H1 (cell line): ENCODE results near the gene HMHB1. TPM values are rescaled to one million over a fixed set of nuclear protein-coding genes. Genes with fewer than 3 reads are reported as not detected.

ENCODE experiments used
- CTCF ChIA-PET: fragments of 300-600 bp; sonication (Branson Sonifier 250); formaldehyde crosslinking; loops from one replicate; lab custom pipeline; 2021; ENCODE audit not compliant: partially characterized antibody; lab: Charles Lee
- POLR2A ChIA-PET: fragments of 300-600 bp; sonication (Branson Sonifier 250); formaldehyde crosslinking; loops from one replicate; lab custom pipeline; 2021; ENCODE audit warnings: inconsistent platforms; ENCODE audit not compliant: partially characterized antibody; lab: Charles Lee
- DNase-seq, 2 experiments: peaks; one replicate each; pipeline versions ENCODE4 v3.0.0 to v3.0.0-alpha.2; 2010 to 2022; ENCODE audit warnings: low spot score in 2 of 2, low read depth in 1 of 2, mixed read lengths in 1 of 2
- FAIRE-seq: peaks from 2 replicates; lab custom pipeline; 2011; peaks lifted over from hg19 to GRCh38; lab: Jason Lieb, UNC
- H2AFZ ChIP-seq: 2 replicates; pipeline ENCODE4 v1.8.1; 2012; ENCODE audit warnings: low read length, inconsistent platforms
- H2AK5ac ChIP-seq: 2 replicates; pipeline ENCODE4 v1.6.1; 2013; ENCODE audit warnings: low read depth, low read length
- H2BK120ac ChIP-seq: replicated peaks from 2 replicates; pipeline ENCODE3; 2013; ENCODE audit warnings: low read depth, low read length, inconsistent platforms
- H2BK12ac ChIP-seq: 2 replicates; pipeline ENCODE4 v1.6.1; 2013; ENCODE audit warnings: low read depth, low read length
- H2BK15ac ChIP-seq: 2 replicates; pipeline ENCODE4 v1.6.1; 2013; ENCODE audit warnings: low read length
- H2BK20ac ChIP-seq: 2 replicates; pipeline ENCODE4 v1.6.1; 2013; ENCODE audit warnings: low read length
- H2BK5ac ChIP-seq: 2 replicates; pipeline ENCODE4 v1.6.1; 2013; ENCODE audit warnings: low read depth, low read length
- H3K14ac ChIP-seq: 2 replicates; pipeline ENCODE4 v1.6.1; 2013; ENCODE audit warnings: inconsistent platforms; ENCODE audit not compliant: insufficient read length
- H3K18ac ChIP-seq: 2 replicates; pipeline ENCODE4 v1.6.1; 2013; ENCODE audit warnings: low read length; ENCODE audit errors: extremely low read depth
- H3K23ac ChIP-seq: 2 replicates; pipeline ENCODE4 v1.6.1; 2013; ENCODE audit warnings: inconsistent platforms; ENCODE audit not compliant: insufficient read length
- H3K23me2 ChIP-seq: 2 replicates; pipeline ENCODE4 v1.6.1; 2013; ENCODE audit warnings: low read depth, low read length
- H3K27ac ChIP-seq: 2 replicates; pipeline ENCODE4 v1.6.1; 2011; ENCODE audit warnings: low read depth, low read length, inconsistent platforms
- H3K27me3 ChIP-seq, 4 experiments: replicated peaks in 1 of 4; 1 replicate in 1 of 4; 2 replicates in 3 of 4; pipeline versions ENCODE4 v1.6.1 to v1.8.1; 2011 to 2013; ENCODE audit warnings: low read length in 3 of 4, mild to moderate bottlenecking in 3 of 4, inconsistent platforms in 2 of 4, mixed read lengths in 2 of 4, moderate library complexity in 1 of 4; ENCODE audit not compliant: control insufficient read depth in 3 of 4, insufficient read depth in 3 of 4; ENCODE audit errors: extremely low read depth in 1 of 4
- H3K36me3 ChIP-seq, 4 experiments: 2 replicates each; pipeline versions ENCODE4 v1.6.1 to v1.8.1; 2011 to 2013; ENCODE audit warnings: mild to moderate bottlenecking in 4 of 4, low read length in 3 of 4, moderate library complexity in 2 of 4, control low read depth in 1 of 4, inconsistent platforms in 1 of 4; ENCODE audit not compliant: insufficient read depth in 4 of 4, control insufficient read depth in 2 of 4
- H3K4ac ChIP-seq: replicated peaks from 2 replicates; pipeline ENCODE3; 2013; ENCODE audit warnings: low read length, low read depth, mixed read lengths, inconsistent platforms; ENCODE audit not compliant: insufficient read length
- H3K4me1 ChIP-seq, 4 experiments: replicated peaks in 1 of 4; 1 replicate in 1 of 4; 2 replicates in 3 of 4; pipeline versions ENCODE4 v1.6.1 to v1.8.1; 2011 to 2013; ENCODE audit warnings: low read length in 3 of 4, inconsistent platforms in 2 of 4, mixed read lengths in 1 of 4; ENCODE audit not compliant: insufficient read depth in 4 of 4, control insufficient read depth in 3 of 4
- H3K4me2 ChIP-seq, 2 experiments: 2 replicates each; pipeline versions ENCODE4 v1.6.1 to v1.8.1; 2011 to 2013; ENCODE audit warnings: low read depth in 2 of 2, low read length in 2 of 2, control low read depth in 1 of 2, inconsistent platforms in 1 of 2, mild to moderate bottlenecking in 1 of 2; ENCODE audit not compliant: insufficient read depth in 1 of 2
- H3K4me3 ChIP-seq, 4 experiments: fragments of 200-600, 300-600 bp in 1 of 4; sonication (generic), shearing (Covaris generic), sonication (Bioruptor Twin) in 1 of 4; 2 replicates each; pipeline versions ENCODE4 v1.5.1 to v1.8.1; 2011 to 2016; ENCODE audit warnings: low read length in 4 of 4, low read depth in 3 of 4, control low read depth in 2 of 4, inconsistent platforms in 2 of 4, mild to moderate bottlenecking in 2 of 4, mixed read lengths in 1 of 4, moderate library complexity in 1 of 4; ENCODE audit not compliant: insufficient read depth in 2 of 4; ENCODE audit errors: extremely low read depth in 1 of 4
- H3K56ac ChIP-seq: replicated peaks from 2 replicates; pipeline ENCODE3; 2013; ENCODE audit warnings: low read depth, mild to moderate bottlenecking, mixed read lengths, low read length, inconsistent platforms; ENCODE audit not compliant: insufficient read length
- H3K79me1 ChIP-seq: 2 replicates; pipeline ENCODE4 v1.6.1; 2013; ENCODE audit warnings: low read depth, low read length, control low read depth
- H3K79me2 ChIP-seq, 2 experiments: 2 replicates each; pipeline versions ENCODE4 v1.6.1 to v1.8.1; 2012 to 2013; ENCODE audit warnings: low read length in 2 of 2, mild to moderate bottlenecking in 2 of 2, inconsistent platforms in 1 of 2; ENCODE audit not compliant: insufficient read depth in 2 of 2, control insufficient read depth in 1 of 2
- H3K9ac ChIP-seq, 4 experiments: replicated peaks in 1 of 4; 1 replicate in 1 of 4; 2 replicates in 3 of 4; pipeline versions ENCODE4 v1.6.1 to v1.8.1; 2011 to 2013; ENCODE audit warnings: low read depth in 3 of 4, low read length in 3 of 4, control low read depth in 2 of 4, mild to moderate bottlenecking in 2 of 4, moderate library complexity in 2 of 4, inconsistent platforms in 1 of 4; ENCODE audit errors: extremely low read depth in 1 of 4
- H3K9me3 ChIP-seq, 2 experiments: 2 replicates each; pipeline versions ENCODE4 v1.6.1 to v1.8.1; 2012 to 2013; ENCODE audit warnings: mild to moderate bottlenecking in 2 of 2, moderate library complexity in 2 of 2, control low read depth in 1 of 2, inconsistent platforms in 1 of 2, low read depth in 1 of 2, low read length in 1 of 2, mixed read lengths in 1 of 2; ENCODE audit not compliant: insufficient read depth in 2 of 2
- H4K20me1 ChIP-seq, 2 experiments: replicated peaks in 1 of 2; 2 replicates each; pipeline versions ENCODE3 to v1.8.1; 2011 to 2013; ENCODE audit warnings: inconsistent platforms in 2 of 2, low read length in 2 of 2, mild to moderate bottlenecking in 1 of 2; ENCODE audit not compliant: insufficient read depth in 2 of 2, control insufficient read depth in 1 of 2
- H4K5ac ChIP-seq: 2 replicates; pipeline ENCODE4 v1.6.1; 2013; ENCODE audit warnings: low read length, low read depth, mixed read lengths, inconsistent platforms; ENCODE audit not compliant: insufficient read length
- H4K8ac ChIP-seq: 2 replicates; pipeline ENCODE4 v1.8.0; 2013; ENCODE audit warnings: mild to moderate bottlenecking, moderate library complexity, low read length, inconsistent platforms; ENCODE audit not compliant: insufficient read depth; ENCODE audit errors: extremely low read depth
- H4K91ac ChIP-seq: replicated peaks from 2 replicates; pipeline ENCODE3; 2013; ENCODE audit warnings: low read length, mixed read lengths, inconsistent platforms; ENCODE audit not compliant: insufficient read length
- CBX8 ChIP-seq: fragments of 300-800, 300-1000 bp; sonication (generic); IDR thresholded peaks from 2 replicates; pipeline ENCODE4 v1.7.1; 2016; ENCODE audit warnings: low read depth, low read length, borderline replicate concordance
- EP300 ChIP-seq, 2 experiments: IDR thresholded peaks; 1 replicate in 1 of 2; 2 replicates in 1 of 2; pipeline ENCODE4 v1.6.1; 2011 to 2012; ENCODE audit warnings: low read depth in 2 of 2, low read length in 2 of 2, mild to moderate bottlenecking in 2 of 2, borderline replicate concordance in 1 of 2, inconsistent platforms in 1 of 2, moderate library complexity in 1 of 2
- GTF2F1 ChIP-seq: IDR thresholded peaks from 2 replicates; pipeline ENCODE4 v1.6.1; 2012; ENCODE audit warnings: low read depth, low read length, improper control_type of control experiment, borderline replicate concordance
- KDM1A ChIP-seq: fragments of 200-600, 300-600 bp; sonication (generic); IDR thresholded peaks from 2 replicates; pipeline ENCODE4 v1.7.1; 2016; ENCODE audit warnings: mild to moderate bottlenecking, low read length, borderline replicate concordance
- KDM4A ChIP-seq: IDR thresholded peaks from one replicate; pipeline ENCODE4 v1.7.1; 2012; ENCODE audit warnings: low read depth, mild to moderate bottlenecking, moderate library complexity, low read length, inconsistent platforms; ENCODE audit not compliant: severe bottlenecking
- WGBS, 2 experiments: shearing (Covaris generic) in 1 of 2; methylation state at CpG; one replicate each; pipeline versions ENCODE4 v1.1.6 to v1.1.7; 2013 to 2015; ENCODE audit warnings: low lambda C conversion rate in 2 of 2, mixed read lengths in 2 of 2, inconsistent platforms in 1 of 2, low coverage in 1 of 2, missing lambda C conversion rate in 1 of 2; ENCODE audit not compliant: insufficient replicate concordance in 2 of 2, insufficient coverage in 1 of 2, insufficient read length in 1 of 2; ENCODE audit errors: extremely low coverage in 1 of 2, missing lambda C conversion rate in 1 of 2; 5-methylcytosine and 5-hydroxymethylcytosine counted together
- polyA plus RNA-seq, 7 experiments: library from polyadenylated mRNA; depleted of rRNA in 3 of 7; stranded (reverse) in 5 of 7; unstranded in 2 of 7; fragments of >200 nt in 5 of 7; fragments of 200-250 nt in 2 of 7; gene quantifications; 1 replicate in 5 of 7; 2 replicates in 1 of 7; 4 replicates in 1 of 7; pipeline versions ENCODE4 v1.2.1 to v1.2.3, GENCODE V29; 2011 to 2013; ENCODE audit warnings: missing spikeins in 2 of 7, mixed read lengths in 2 of 7
- total RNA-seq: library from RNA; stranded (reverse); fragmentation: NEBNext Ultra II Directional; extraction: Animal tissue kit (Norgen Biotek cat#: 25700); gene quantifications from 2 replicates; pipeline ENCODE4 v1.2.1, GENCODE V29; 2021

Gene HMHB1
- total and polyA plus RNA-seq, 2 of the 8 experiments (the other 6 are each of a cell fraction or from before 2014, with no cell fraction given): not detected

- no peak overlapping the region for H3K56ac ChIP-seq
- H4K91ac ChIP-seq: no peak overlapping the region
- H3K4ac ChIP-seq: no peak overlapping the region
- no peak overlapping the region for H2BK20ac ChIP-seq
- no peaks in the 10 kb centered on the region for H3K9me3 ChIP-seq
- H3K4me1 ChIP-seq: peaks cover 3 to 9% (median 5%) of the 10 kb centered on the region in 4 experiments; a peak in 6 of 7 replicates
- no peak overlapping the region for H4K8ac ChIP-seq
- no peak overlapping the region for H2AFZ ChIP-seq
- peaks cover 2% of the 10 kb centered on the region; the same call in 1 of the 2 replicates for H3K23me2 ChIP-seq
- no peak overlapping the region for H3K18ac ChIP-seq
- no peaks in the 10 kb centered on the region for H3K79me2 ChIP-seq
- H4K20me1 ChIP-seq: no peaks in the 10 kb centered on the region
- CTCF ChIA-PET: interaction anchor here (1.0 to 1.1 kb wide), 2 partner anchors 8 to 9 kb away, joined by 3 to 4 read pairs; no protein-coding TSS in a partner anchor
- no peak overlapping the region for H2AK5ac ChIP-seq
- H3K27me3 ChIP-seq: no peaks in the 10 kb centered on the region; a peak in 1 of 7 replicates
- H2BK12ac ChIP-seq: no peak overlapping the region
- H3K9ac ChIP-seq: no peak overlapping the region
- POLR2A ChIA-PET: no interaction called here
- H3K4me2 ChIP-seq: no peak overlapping the region
- TF ChIP-seq KDM4A: no peak
- no peak for TF ChIP-seq CBX8
- no peak for TF ChIP-seq EP300 (IDR thresholded peaks at IDR 0.05; ENCODE audit: borderline replicate concordance in 1 of 2, low read depth in 2 of 2, low read length in 2 of 2)
- TF ChIP-seq KDM1A: no peak
- no peak for TF ChIP-seq GTF2F1
- no peak overlapping the region for H4K5ac ChIP-seq
- 100% methylated on average over 2 of the region's 2 CpGs; no CpG with 5 or more reads in 1 of the 2 experiments for WGBS, 2 experiments
- FAIRE-seq: no peak
- H2BK5ac ChIP-seq: no peak overlapping the region
- no peak for DNase-seq
- no peaks in the 10 kb centered on the region for H3K79me1 ChIP-seq
- no peak overlapping the region for H3K14ac ChIP-seq
- no peak overlapping the region for H2BK15ac ChIP-seq
- H3K36me3 ChIP-seq: no peaks in the 10 kb centered on the region
- no peak overlapping the region for H2BK120ac ChIP-seq
- no peak overlapping the region for H3K4me3 ChIP-seq
- no peak overlapping the region for H3K23ac ChIP-seq
- no peak overlapping the region for H3K27ac ChIP-seq
Measured at GRCh38 chr5:143779506-143779905, 32.5 kb upstream of the HMHB1 start.
